Transverse colon (tissue), 4 donors: ENCODE measurements around the gene ALS2.

Experiments
- CTCF ChIP-seq, 5 experiments: fragments of 200-600 bp in 3 of 5; fragments of 450-650 bp in 2 of 5; sonication (generic) in 3 of 5; IDR thresholded peaks; 1 replicate in 2 of 5; 2 replicates in 3 of 5; pipeline ENCODE4 v1.5.1; 2016 to 2017; ENCODE audit warnings: antibody characterized with exemption in 5 of 5, inconsistent platforms in 3 of 5, mild to moderate bottlenecking in 2 of 5, moderate library complexity in 1 of 5
- EP300 ChIP-seq: sonication (generic); formaldehyde crosslinking; IDR thresholded peaks from one replicate; pipeline ENCODE4 v1.6.1; 2017; ENCODE audit warnings: antibody characterized with exemption, low read depth
- POLR2A ChIP-seq: fragments of 450-650 bp; IDR thresholded peaks from one replicate; pipeline ENCODE4 v1.6.1; 2016; ENCODE audit warnings: antibody characterized with exemption, mild to moderate bottlenecking, moderate library complexity
- POLR2AphosphoS5 ChIP-seq, 3 donors: sonication (generic); formaldehyde crosslinking; IDR thresholded peaks; one replicate each; pipeline ENCODE4 v1.6.1; 2016; ENCODE audit warnings: antibody characterized with exemption in 3 of 3

- TF ChIP-seq CTCF (IDR thresholded peaks at IDR 0.05) (no peak), POLR2A (no peak), POLR2AphosphoS5 (IDR thresholded peaks at IDR 0.05) (no peak), EP300 (no peak)
Observed at GRCh38 chr2:201669865-201670264, 110.9 kb downstream of the ALS2 start.
